Muscle layer of colon (tissue), 2 donors: ENCODE measurements around the gene GRID1.

Source experiments
- H3K27ac ChIP-seq: one replicate; pipeline ENCODE4 v1.7.0; 2013; ENCODE audit warnings: low read depth, mild to moderate bottlenecking, low read length, moderate library complexity
- H3K27me3 ChIP-seq, 2 donors: one replicate each; pipeline ENCODE4 v1.7.0; 2013; ENCODE audit warnings: low read length in 2 of 2, mild to moderate bottlenecking in 2 of 2; ENCODE audit not compliant: insufficient read depth in 2 of 2, control insufficient read depth in 1 of 2
- H3K36me3 ChIP-seq: one replicate; pipeline ENCODE4 v1.7.0; 2013; ENCODE audit warnings: mild to moderate bottlenecking, low read length; ENCODE audit not compliant: insufficient read depth
- H3K4me1 ChIP-seq: one replicate; pipeline ENCODE4 v1.7.0; 2013; ENCODE audit warnings: mild to moderate bottlenecking, low read length; ENCODE audit not compliant: insufficient read depth
- H3K4me3 ChIP-seq, 2 donors: one replicate each; pipeline ENCODE4 v1.7.0; 2013; ENCODE audit warnings: low read length in 2 of 2, low read depth in 1 of 2, mild to moderate bottlenecking in 1 of 2, moderate library complexity in 1 of 2
- H3K9ac ChIP-seq: one replicate; pipeline ENCODE4 v1.7.0; 2013; ENCODE audit warnings: low read length
- H3K9me3 ChIP-seq: one replicate; pipeline ENCODE4 v1.7.0; 2013; ENCODE audit warnings: mild to moderate bottlenecking, low read length
- donor health status: abdominal sarcoma.
- donor health status: Adenocarcinoma of cecum.

The GRID1 gene

DNA sequence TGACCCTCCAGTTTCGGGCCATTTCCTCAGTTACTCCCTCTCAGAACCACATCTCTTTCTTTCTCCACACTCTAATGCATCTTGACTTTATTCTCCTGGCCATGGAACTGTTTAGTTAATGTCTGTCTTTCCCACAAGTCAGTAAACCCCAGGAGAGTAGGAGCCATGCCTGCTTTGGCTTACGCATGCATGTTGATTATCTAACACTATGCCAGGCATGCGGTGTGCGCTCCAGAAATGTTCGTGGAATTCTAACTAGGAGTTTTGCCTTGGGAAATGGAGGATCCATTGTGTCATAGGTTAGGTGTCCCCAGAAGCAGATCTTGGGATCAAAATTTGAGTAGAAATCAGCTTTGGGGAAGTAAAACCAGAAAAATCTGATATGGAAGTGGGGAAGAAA lies 308.9 kb downstream of the GRID1 start:
- Histone ChIP-seq H3K4me3 (no peak overlapping the region), H3K9me3 (no peaks in the 10 kb centered on the region), H3K27me3 (no peaks in the 10 kb centered on the region), H3K36me3 (no peaks in the 10 kb centered on the region), H3K4me1 (no peaks in the 10 kb centered on the region), H3K9ac (no peak overlapping the region), H3K27ac (no peak overlapping the region)

GRCh38 chr10:86056672-86057071 lies 309.9 kb downstream of the GRID1 start:
- Histone ChIP-seq H3K9me3 (no peaks in the 10 kb centered on the region), H3K4me3 (no peak overlapping the region), H3K27ac (no peak overlapping the region), H3K4me1 (no peaks in the 10 kb centered on the region), H3K36me3 (no peaks in the 10 kb centered on the region), H3K9ac (no peak overlapping the region), H3K27me3 (no peaks in the 10 kb centered on the region)

- Histone ChIP-seq H3K9ac (no peak overlapping the region), H3K27me3 (no peaks in the 10 kb centered on the region), H3K9me3 (no peaks in the 10 kb centered on the region), H3K4me3 (no peak overlapping the region), H3K36me3 (no peaks in the 10 kb centered on the region), H3K27ac (no peak overlapping the region), H3K4me1 (no peaks in the 10 kb centered on the region)
These were observed 310.7 kb downstream of the GRID1 start for GRCh38 chr10:86055928-86056327.

GRCh38 chr10:86053675-86054074 lies 312.9 kb downstream of the GRID1 start:
- Histone ChIP-seq H3K36me3 (no peaks in the 10 kb centered on the region), H3K27me3 (no peaks in the 10 kb centered on the region), H3K4me3 (no peak overlapping the region), H3K9ac (no peak overlapping the region), H3K27ac (no peak overlapping the region), H3K4me1 (no peaks in the 10 kb centered on the region), H3K9me3 (no peaks in the 10 kb centered on the region)

DNA sequence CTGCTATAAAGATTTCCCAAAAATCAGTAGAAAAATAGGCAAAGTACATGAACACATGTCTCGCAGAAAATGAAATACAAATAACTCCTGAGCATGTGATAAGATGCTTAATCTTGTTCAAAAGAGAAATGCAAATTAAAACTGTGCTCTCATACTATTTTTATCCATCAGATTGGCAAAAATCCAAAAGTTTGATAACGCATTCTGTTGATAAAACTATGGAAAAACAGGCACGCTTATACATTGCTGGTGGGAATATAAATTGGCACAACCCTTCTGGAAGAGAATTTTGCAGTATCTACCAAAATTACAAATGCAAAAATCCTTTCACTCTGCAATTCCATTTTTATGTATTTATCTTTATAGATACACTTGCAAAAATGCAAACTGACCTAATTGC lies 315.0 kb downstream of the GRID1 start:
- H3K36me3 ChIP-seq, result no peaks in the 10 kb centered on the region
- H3K4me1 ChIP-seq, result no peaks in the 10 kb centered on the region
- no peak overlapping the region for H3K4me3 ChIP-seq
- H3K27ac ChIP-seq, result no peak overlapping the region
- H3K27me3 ChIP-seq, result no peaks in the 10 kb centered on the region
- no peak overlapping the region for H3K9ac ChIP-seq
- no peaks in the 10 kb centered on the region for H3K9me3 ChIP-seq

DNA sequence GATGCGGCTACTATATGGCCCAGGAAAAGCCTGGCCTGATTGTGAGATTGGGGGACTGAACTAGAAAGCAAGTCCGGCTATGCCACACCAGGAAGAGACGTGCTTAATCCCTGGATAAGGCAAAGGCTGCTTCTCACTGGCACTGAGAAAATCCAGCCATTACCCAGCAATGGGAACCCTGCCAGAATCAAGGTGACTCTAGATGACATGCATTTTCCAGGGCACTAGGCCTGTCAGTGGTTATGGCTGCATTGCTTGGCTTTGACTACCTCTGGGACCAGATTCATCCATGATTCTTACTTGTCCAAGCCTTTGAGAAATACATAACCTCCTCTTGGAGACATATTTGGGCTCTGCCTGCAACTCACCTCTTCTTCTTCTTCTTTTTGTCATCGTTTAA lies 317.2 kb downstream of the GRID1 start:
- H3K4me3 ChIP-seq, result no peak overlapping the region
- H3K9ac ChIP-seq, result no peak overlapping the region
- no peak overlapping the region for H3K27ac ChIP-seq
- H3K9me3 ChIP-seq, result no peaks in the 10 kb centered on the region
- H3K4me1 ChIP-seq, result no peaks in the 10 kb centered on the region
- no peaks in the 10 kb centered on the region for H3K27me3 ChIP-seq
- H3K36me3 ChIP-seq, result no peaks in the 10 kb centered on the region

GRCh38 chr10:86048973-86049372 lies 317.6 kb downstream of the GRID1 start:
- H3K4me1 ChIP-seq, result no peaks in the 10 kb centered on the region
- no peak overlapping the region for H3K27ac ChIP-seq
- no peaks in the 10 kb centered on the region for H3K27me3 ChIP-seq
- no peaks in the 10 kb centered on the region for H3K9me3 ChIP-seq
- H3K9ac ChIP-seq, result no peak overlapping the region
- no peak overlapping the region for H3K4me3 ChIP-seq
- H3K36me3 ChIP-seq, result no peaks in the 10 kb centered on the region

DNA sequence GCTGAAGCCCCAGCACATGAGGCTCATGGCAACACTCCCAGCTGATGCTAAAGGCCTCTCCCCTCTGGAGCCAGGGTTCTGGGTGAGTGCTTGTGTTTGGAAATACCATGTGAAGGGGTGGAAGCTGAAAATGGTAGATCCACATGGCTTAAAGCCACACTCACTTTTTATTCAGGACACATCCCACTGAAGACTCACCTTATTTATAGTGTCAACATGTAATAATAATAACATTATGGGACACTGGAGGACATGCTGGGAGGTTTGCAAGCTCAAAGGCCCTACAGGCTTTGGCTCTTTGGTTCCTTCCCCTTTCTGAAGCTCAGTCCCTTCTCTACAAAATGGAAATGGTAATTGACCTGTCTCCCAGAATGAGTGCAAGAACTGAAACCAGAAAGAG lies 318.0 kb downstream of the GRID1 start:
- Histone ChIP-seq H3K9me3 (no peaks in the 10 kb centered on the region), H3K27ac (no peak overlapping the region)

GRCh38 chr10:86047588-86047987 lies 319.0 kb downstream of the GRID1 start:
- no peak overlapping the region for H3K9ac ChIP-seq
- H3K27me3 ChIP-seq, result no peaks in the 10 kb centered on the region
- H3K36me3 ChIP-seq, result no peaks in the 10 kb centered on the region
- H3K9me3 ChIP-seq, result no peaks in the 10 kb centered on the region
- H3K4me1 ChIP-seq, result no peaks in the 10 kb centered on the region
- H3K4me3 ChIP-seq, result no peak overlapping the region
- H3K27ac ChIP-seq, result no peak overlapping the region

More for the DNA sequence above, 318.0 kb downstream of the GRID1 start:
- Histone ChIP-seq H3K27me3 (no peaks in the 10 kb centered on the region), H3K36me3 (no peaks in the 10 kb centered on the region), H3K9ac (no peak overlapping the region), H3K4me1 (no peaks in the 10 kb centered on the region), H3K4me3 (no peak overlapping the region)

- H3K36me3 ChIP-seq, result no peaks in the 10 kb centered on the region
- no peaks in the 10 kb centered on the region for H3K4me1 ChIP-seq
- no peak overlapping the region for H3K4me3 ChIP-seq
- H3K27ac ChIP-seq, result no peak overlapping the region
- no peaks in the 10 kb centered on the region for H3K27me3 ChIP-seq
- no peaks in the 10 kb centered on the region for H3K9me3 ChIP-seq
- H3K9ac ChIP-seq, result no peak overlapping the region
These were observed 319.6 kb downstream of the GRID1 start for GRCh38 chr10:86046845-86047460.

DNA sequence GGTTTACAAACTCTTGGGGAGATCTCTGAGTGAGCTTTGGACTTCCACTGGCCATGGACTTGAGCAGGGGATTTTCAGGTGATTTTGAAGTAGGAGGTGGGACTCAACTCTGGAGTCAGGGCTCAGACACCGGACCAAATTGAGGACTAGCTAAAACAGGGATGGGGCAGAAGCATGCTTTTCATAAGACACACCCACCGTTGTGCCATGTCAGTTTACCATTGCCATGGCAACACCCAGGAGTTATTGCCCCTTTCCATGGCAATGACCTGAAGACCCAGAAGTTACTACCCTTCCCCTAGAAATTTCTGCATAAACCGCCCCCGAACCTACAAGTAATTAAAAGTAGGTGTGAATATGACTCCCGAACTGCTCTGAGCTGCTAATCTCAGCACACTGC lies 320.7 kb downstream of the GRID1 start:
- H3K9ac ChIP-seq, result no peak overlapping the region
- no peaks in the 10 kb centered on the region for H3K9me3 ChIP-seq
- H3K27ac ChIP-seq, result no peak overlapping the region
- no peaks in the 10 kb centered on the region for H3K27me3 ChIP-seq
- no peaks in the 10 kb centered on the region for H3K36me3 ChIP-seq
- H3K4me3 ChIP-seq, result no peak overlapping the region
- H3K4me1 ChIP-seq, result no peaks in the 10 kb centered on the region

DNA sequence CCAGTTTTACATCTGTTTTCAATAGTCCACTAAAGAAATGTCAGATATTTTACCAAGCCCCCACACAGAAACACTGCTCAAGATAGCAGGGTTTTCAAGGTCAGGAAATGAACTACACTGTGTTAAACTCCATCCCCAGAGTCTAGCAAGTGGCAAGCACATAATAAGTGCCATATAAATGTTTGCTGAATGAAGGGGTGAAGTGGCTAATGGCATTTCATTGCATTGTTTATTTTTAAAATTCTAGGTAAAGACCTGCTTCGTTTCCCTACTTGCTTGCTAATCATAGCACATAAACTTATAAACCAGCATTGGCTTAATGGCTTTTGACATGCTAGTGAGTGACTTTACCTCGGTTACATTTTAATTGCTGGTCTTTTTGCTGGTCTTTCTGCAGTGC lies 322.6 kb downstream of the GRID1 start:
- no peak overlapping the region for H3K27ac ChIP-seq
- no peaks in the 10 kb centered on the region for H3K36me3 ChIP-seq
- H3K4me3 ChIP-seq, result no peak overlapping the region
- H3K9me3 ChIP-seq, result no peaks in the 10 kb centered on the region
- H3K4me1 ChIP-seq, result no peaks in the 10 kb centered on the region
- H3K27me3 ChIP-seq, result no peaks in the 10 kb centered on the region
- no peak overlapping the region for H3K9ac ChIP-seq
